Lung (tissue), 12 donors: ENCODE data around the gene OTULINL. TPM values are rescaled to one million over a fixed set of nuclear protein-coding genes. Genes with fewer than 3 reads are reported as not detected.

Experiments
- ATAC-seq: fragments of 200-7000 bp; cut with Tn5 transposase; one replicate; pipeline ENCODE4 v1.9.1; 2020; ENCODE audit warnings: moderate number of reproducible peaks; ENCODE audit not compliant: insufficient read depth, low FRiP score
- DNase-seq, 3 donors: peaks; one replicate each; pipeline ENCODE4 v3.0.0-alpha.2; 2013 to 2017
- H3K27ac ChIP-seq, 2 donors: one replicate each; pipeline ENCODE4 v1.5.1; 2013; ENCODE audit warnings: mild to moderate bottlenecking in 2 of 2, moderate library complexity in 2 of 2, control low read depth in 1 of 2, inconsistent platforms in 1 of 2, low read depth in 1 of 2, low read length in 1 of 2
- H3K27me3 ChIP-seq, 3 donors: one replicate each; pipeline ENCODE4 v1.5.1; 2013; ENCODE audit warnings: low read length in 2 of 3; ENCODE audit not compliant: control insufficient read depth in 3 of 3, insufficient read depth in 3 of 3
- H3K36me3 ChIP-seq, 4 donors: one replicate each; pipeline ENCODE4 v1.5.1; 2013; ENCODE audit warnings: low read length in 4 of 4, mild to moderate bottlenecking in 1 of 4, moderate library complexity in 1 of 4; ENCODE audit not compliant: control insufficient read depth in 4 of 4, insufficient read depth in 4 of 4
- H3K4me1 ChIP-seq, 5 donors: one replicate each; pipeline ENCODE4 v1.5.1; 2013; ENCODE audit warnings: low read length in 5 of 5, mild to moderate bottlenecking in 2 of 5, moderate library complexity in 1 of 5; ENCODE audit not compliant: control insufficient read depth in 5 of 5, insufficient read depth in 5 of 5
- H3K4me3 ChIP-seq: one replicate; pipeline ENCODE4 v1.5.1; 2013; ENCODE audit warnings: mild to moderate bottlenecking, control low read depth, moderate library complexity
- H3K9ac ChIP-seq, 2 donors: one replicate each; pipeline ENCODE4 v1.5.1; 2013; ENCODE audit warnings: low read length in 2 of 2, control low read depth in 1 of 2; ENCODE audit not compliant: insufficient read depth in 1 of 2
- H3K9me3 ChIP-seq, 4 donors: one replicate each; pipeline ENCODE4 v1.5.1; 2013; ENCODE audit warnings: low read length in 3 of 4, mild to moderate bottlenecking in 1 of 4, moderate library complexity in 1 of 4; ENCODE audit not compliant: control insufficient read depth in 4 of 4, insufficient read depth in 3 of 4
- WGBS, 2 donors: extraction: QIAGEN DNeasy Blood & Tissue Kit; methylation state at CpG; one replicate each; pipeline ENCODE4 v1.1.7; 2013; 5-methylcytosine and 5-hydroxymethylcytosine counted together
- polyA plus RNA-seq, 2 donors: library from polyadenylated mRNA; stranded (reverse); fragments of 200-250 nt; gene quantifications; one replicate each; pipeline ENCODE4 v1.2.1, GENCODE V29; 2013
- total RNA-seq, 2 donors: library from RNA; depleted of rRNA in 1 of 2; stranded (reverse); fragments of >200 nt in 1 of 2; gene quantifications; one replicate each; pipeline ENCODE4 v1.2.1, GENCODE V29; 2014 to 2021
- TF ChIP-seq, protein P1 (sequence below): IDR thresholded peaks from 2 replicates; pipeline ENCODE4 v1.5.1; 2012; ENCODE audit warnings: mild to moderate bottlenecking; ENCODE audit errors: control extremely low read depth, extremely low read depth
- donor health status: control.
- donor health status: control.
- donor health status: Bipolar disorder and iron deficiency.
- donor health status: healthy.
- donor health status: DM: yes; HTN: yes; CAD: no.

Gene OTULINL
- total and polyA plus RNA-seq, 4 donors, result 19.7 to 59.9 (median 30.0) TPM

DNA sequence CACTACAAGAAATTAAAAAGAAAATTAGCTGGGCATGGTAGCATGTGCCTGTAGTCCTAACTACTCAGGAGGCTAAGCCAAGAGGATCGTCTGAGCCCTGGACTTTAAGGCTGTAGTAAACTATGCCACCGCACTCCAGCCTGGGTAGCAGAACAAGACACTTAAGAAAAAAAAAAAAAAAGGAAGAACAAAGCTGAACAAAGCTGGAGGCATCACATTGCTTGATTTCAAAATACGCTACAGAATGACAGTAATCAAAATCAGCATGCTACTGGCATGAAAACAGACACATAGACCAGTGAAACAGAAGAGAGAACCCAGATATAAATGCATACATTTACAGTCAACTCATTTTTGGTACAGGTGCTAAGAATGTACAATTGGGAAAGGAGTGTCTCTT lies 68.5 kb downstream of the OTULINL start:
- Histone ChIP-seq H3K27ac (no peak overlapping the region), H3K4me1 (no peaks in the 10 kb centered on the region), H3K27me3 (peaks cover 0 to 2% (median 0%) of the 10 kb centered on the region in 3 donors), H3K36me3 (no peaks in the 10 kb centered on the region), H3K9ac (no peak overlapping the region), H3K4me3 (no peak overlapping the region), H3K9me3 (no peaks in the 10 kb centered on the region)
- WGBS, 2 donors, result 79 to 82% methylated on average over 3 of the region's 3 CpGs
- DNase-seq (no peak), ATAC-seq (no peak)
- TF ChIP-seq, protein P1, sequence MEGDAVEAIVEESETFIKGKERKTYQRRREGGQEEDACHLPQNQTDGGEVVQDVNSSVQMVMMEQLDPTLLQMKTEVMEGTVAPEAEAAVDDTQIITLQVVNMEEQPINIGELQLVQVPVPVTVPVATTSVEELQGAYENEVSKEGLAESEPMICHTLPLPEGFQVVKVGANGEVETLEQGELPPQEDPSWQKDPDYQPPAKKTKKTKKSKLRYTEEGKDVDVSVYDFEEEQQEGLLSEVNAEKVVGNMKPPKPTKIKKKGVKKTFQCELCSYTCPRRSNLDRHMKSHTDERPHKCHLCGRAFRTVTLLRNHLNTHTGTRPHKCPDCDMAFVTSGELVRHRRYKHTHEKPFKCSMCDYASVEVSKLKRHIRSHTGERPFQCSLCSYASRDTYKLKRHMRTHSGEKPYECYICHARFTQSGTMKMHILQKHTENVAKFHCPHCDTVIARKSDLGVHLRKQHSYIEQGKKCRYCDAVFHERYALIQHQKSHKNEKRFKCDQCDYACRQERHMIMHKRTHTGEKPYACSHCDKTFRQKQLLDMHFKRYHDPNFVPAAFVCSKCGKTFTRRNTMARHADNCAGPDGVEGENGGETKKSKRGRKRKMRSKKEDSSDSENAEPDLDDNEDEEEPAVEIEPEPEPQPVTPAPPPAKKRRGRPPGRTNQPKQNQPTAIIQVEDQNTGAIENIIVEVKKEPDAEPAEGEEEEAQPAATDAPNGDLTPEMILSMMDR, result no peak

DNA sequence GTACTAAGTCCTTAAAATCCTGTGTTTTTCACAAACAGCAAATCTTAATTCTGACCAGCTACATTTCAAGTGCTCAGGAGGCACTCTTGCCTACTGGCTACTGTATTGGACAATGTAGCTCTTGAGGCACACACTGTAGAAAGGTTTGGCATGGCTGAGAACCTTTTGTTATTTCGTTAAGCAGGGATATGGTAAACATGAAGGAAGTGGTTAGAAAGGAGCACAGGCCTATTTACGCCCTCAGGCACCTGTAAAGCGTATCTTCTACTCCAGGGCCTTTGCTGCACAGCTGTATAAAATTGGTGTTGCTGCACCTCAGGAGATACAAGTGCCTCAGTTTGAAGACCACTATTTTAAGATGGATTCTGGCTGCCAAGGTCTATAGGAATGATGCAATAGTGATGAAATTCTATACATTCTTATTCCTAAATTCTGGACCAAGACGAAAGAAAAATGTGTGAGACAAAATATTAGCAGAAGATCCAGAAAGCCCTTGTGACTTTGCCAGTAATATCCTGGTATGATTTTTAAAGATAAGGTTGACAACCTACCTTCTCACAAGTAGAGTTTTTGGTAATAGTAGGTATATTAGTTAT lies 73.7 kb downstream of the OTULINL start:
- WGBS, 2 donors, result 47 to 60% methylated on average over 4 of the region's 4 CpGs
- H3K27me3 ChIP-seq, result peaks cover 0 to 1% (median 0%) of the 10 kb centered on the region in 3 donors
- DNase-seq, result no peak

DNA sequence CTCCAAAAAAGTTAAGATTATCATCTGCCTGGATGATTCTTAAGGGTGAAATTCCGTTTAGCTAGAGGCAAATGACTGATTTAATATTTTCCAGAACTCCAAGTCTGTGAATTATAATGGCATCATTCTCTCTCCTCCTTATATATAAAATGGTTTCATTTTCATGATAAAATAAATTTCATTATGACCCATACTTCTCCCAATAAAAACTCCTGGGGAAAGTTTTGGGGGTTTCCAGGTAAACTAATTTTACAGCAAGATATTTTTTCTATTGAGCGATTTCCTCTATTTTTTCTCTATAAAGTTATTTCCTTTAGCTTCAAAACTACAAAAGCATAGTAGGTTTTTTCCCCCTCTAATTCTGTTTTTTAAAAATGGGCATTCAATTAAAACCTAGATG lies 75.3 kb downstream of the OTULINL start:
- DNase-seq, result no peak
- 43 to 65% methylated on average over 2 of the region's 2 CpGs for WGBS, 2 donors
- TF ChIP-seq, protein P1, result no peak
- no peaks in the 10 kb centered on the region for H3K36me3 ChIP-seq
- H3K4me1 ChIP-seq, result no peaks in the 10 kb centered on the region
- H3K9ac ChIP-seq, result no peak overlapping the region
- H3K9me3 ChIP-seq, result no peaks in the 10 kb centered on the region
- ATAC-seq, result no peak
- no peaks in the 10 kb centered on the region for H3K27me3 ChIP-seq
- H3K27ac ChIP-seq, result no peak overlapping the region
- no peak overlapping the region for H3K4me3 ChIP-seq

More for the DNA sequence above, 73.7 kb downstream of the OTULINL start:
- Histone ChIP-seq H3K27ac (no peak overlapping the region), H3K4me3 (no peak overlapping the region), H3K4me1 (no peaks in the 10 kb centered on the region), H3K36me3 (no peaks in the 10 kb centered on the region), H3K9ac (no peak overlapping the region), H3K9me3 (no peaks in the 10 kb centered on the region)
- TF ChIP-seq, protein P1, result no peak
- ATAC-seq, result no peak
